ENCODE data around the gene PPP2R5B.
A peak's percentile ranks its signal among the peaks of the same experiment; 100 is the strongest.

PPP2R5B gene

GRCh38 chr11:64898076-64898445 is 26.4 kb upstream of the PPP2R5B start:
- in situ Hi-C loops (cut with MboI; ENCODE audit: low sequenced_read_pairs, unreplicated experiment): no loop called here
- no peak for DNase-seq (ENCODE audit: low spot score)
- no peak for TF ChIP-seq CTCF (IDR thresholded peaks at IDR 0.05; ENCODE audit: borderline replicate concordance, control extremely low read depth, extremely low read depth, insufficient read depth, missing control alignments)

DNA sequence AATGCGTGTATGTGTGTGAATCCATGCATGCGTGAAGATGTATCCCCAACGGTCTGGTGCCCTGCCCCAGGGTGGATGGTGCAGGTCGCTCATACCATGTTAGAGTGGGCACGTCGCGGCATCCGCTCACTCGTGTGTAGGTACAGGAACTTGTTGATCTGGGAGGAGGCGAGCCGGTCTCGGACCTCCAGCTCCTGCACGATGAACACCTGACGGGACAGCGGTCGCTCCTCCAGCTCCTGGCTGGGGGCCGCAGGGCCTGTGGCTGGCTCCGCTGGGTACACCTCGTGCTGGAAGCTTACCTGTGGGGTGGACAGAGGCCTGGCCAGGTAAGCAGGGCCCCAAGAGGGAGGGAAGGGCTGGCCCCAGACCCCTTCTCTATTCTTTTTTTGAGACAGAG is 25.9 kb upstream of the PPP2R5B start:
- no peak for TF ChIP-seq CTCF (IDR thresholded peaks at IDR 0.05; ENCODE audit: borderline replicate concordance, control extremely low read depth, extremely low read depth, insufficient read depth, missing control alignments)
- in situ Hi-C loops (cut with MboI; ENCODE audit: low sequenced_read_pairs, unreplicated experiment): no loop called here
- DNase-seq (ENCODE audit: low spot score): no peak

DNA sequence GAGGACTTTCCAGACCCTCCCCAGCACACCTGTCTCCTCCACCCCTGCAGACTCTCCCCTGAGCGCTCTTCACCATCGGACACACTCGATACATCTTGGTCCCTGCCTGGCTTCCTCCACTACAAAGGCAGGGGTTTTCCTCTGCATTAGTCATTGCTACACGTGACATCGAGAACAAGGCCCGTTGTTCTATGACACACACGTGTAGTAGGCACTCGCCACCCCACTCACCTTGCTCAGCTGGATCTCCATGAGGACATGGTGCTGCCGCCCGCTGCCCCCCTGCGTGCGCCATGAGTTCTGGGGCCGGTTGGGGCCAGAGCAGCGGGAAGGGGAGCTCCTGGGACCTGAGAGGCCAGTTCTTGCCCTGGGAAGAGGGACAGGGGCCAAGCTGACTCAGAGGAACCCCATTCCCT is 24.2 kb upstream of the PPP2R5B start:
- in situ Hi-C loops (cut with MboI; ENCODE audit: low sequenced_read_pairs, unreplicated experiment): no loop called here
- no peak for TF ChIP-seq CTCF (IDR thresholded peaks at IDR 0.05; ENCODE audit: borderline replicate concordance, control extremely low read depth, extremely low read depth, insufficient read depth, missing control alignments)
- peak; percentile 84 for DNase-seq (ENCODE audit: low spot score)

DNA sequence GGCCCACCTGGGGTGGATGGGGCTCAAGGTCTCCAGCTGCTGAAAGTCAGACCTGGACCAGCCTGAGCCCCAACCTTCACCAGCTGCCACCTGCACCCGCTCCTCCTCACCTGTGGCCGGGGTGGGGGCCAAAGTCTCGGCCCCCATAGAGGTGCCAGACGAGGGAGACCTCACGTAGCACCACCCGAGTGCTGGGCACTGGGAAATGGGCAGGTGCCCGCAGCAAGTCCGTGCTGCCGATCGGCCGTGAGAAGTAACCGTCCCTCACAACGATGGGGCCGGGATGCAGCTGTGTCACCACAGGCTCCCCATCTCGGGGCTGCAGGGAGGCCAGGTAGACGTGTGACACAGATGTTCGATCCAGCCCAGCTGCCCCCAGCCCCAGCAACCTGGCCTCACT is 23.7 kb upstream of the PPP2R5B start:
- in situ Hi-C loops (cut with MboI; ENCODE audit: low sequenced_read_pairs, unreplicated experiment): no loop called here
- DNase-seq (ENCODE audit: low spot score): no peak
- no peak for TF ChIP-seq CTCF (IDR thresholded peaks at IDR 0.05; ENCODE audit: borderline replicate concordance, control extremely low read depth, extremely low read depth, insufficient read depth, missing control alignments)

GRCh38 chr11:64902102-64902900 is 22.2 kb upstream of the PPP2R5B start:
- TF ChIP-seq CTCF (IDR thresholded peaks at IDR 0.05; ENCODE audit: borderline replicate concordance, control extremely low read depth, extremely low read depth, insufficient read depth, missing control alignments): no peak
- no peak for DNase-seq (ENCODE audit: low spot score)
- in situ Hi-C loops (cut with MboI; ENCODE audit: low sequenced_read_pairs, unreplicated experiment): no loop called here

DNA sequence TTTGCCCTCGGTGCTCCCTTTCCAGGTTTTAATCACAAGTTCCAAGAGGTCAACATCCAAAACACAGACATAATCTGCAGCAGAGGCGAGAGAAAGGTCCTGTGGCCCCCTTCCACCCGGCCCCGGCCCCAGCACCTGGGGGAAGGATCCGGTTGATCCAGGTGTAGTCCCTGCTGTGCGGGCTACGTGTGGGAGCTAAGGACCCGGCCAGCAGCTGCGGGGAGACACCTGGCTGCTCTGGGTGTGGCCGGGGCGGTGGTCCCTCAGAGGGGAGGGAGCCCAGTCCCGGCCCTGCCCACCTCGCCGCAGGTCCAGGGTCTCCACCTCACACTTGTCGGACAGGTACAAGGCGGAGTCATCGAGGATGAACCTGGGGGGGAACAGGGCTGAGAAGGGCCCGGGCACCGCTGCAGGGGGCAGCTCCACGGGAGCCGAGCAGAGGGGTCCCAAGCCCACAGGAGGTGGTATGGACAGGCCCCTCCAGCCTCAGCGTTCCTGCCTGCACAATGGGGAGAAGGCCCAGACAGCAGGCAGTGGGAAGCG is 21.1 kb upstream of the PPP2R5B start:
- TF ChIP-seq CTCF (IDR thresholded peaks at IDR 0.05; ENCODE audit: borderline replicate concordance, control extremely low read depth, extremely low read depth, insufficient read depth, missing control alignments): no peak
- in situ Hi-C loops (cut with MboI; ENCODE audit: low sequenced_read_pairs, unreplicated experiment): no loop called here
- DNase-seq (ENCODE audit: low spot score): no peak

All from GM13976 (cell line).